Measurements from ENCODE around the gene MAN1C1. TPM values are rescaled to one million over a fixed set of nuclear protein-coding genes. Genes with fewer than 3 reads are reported as not detected.

MAN1C1 gene
- total and polyA plus RNA-seq, 8 donors = 4.3 to 33.9 (median 6.1) TPM

GRCh38 chr1:25799935-25800702 is 183.5 kb downstream of the MAN1C1 start, which contains the start of gene SELENON:
SELENON (plus strand) TSS chr1:25800193; CDS start chr1:25800231, 38 bp downstream.
- Histone ChIP-seq H3K36me3 (peaks cover 0 to 4% (median 2%) of the 10 kb centered on the region in 4 donors), H3K4me1 (peaks cover 45 to 89% (median 63%) of the 10 kb centered on the region in 4 donors), H3K9me3 (no peaks in the 10 kb centered on the region), H3K27ac (peak within 1 kb of the TSS; percentile 75 to 92 (median 86)), H3K4me3 (peak within 1 kb of the TSS; percentile 60 to 72 (median 67)), H3K27me3 (no peaks in the 10 kb centered on the region)
- intact Hi-C loops (cut with DNase I; ENCODE audit: low total_unique reads) = no loop called here
- peak; percentile 60 to 85 for DNase-seq
- TF ChIP-seq POLR2AphosphoS5 (IDR thresholded peaks at IDR 0.05) = peak in 1 of 3 donors; percentile 33
- no peak for TF ChIP-seq EP300 (IDR thresholded peaks at IDR 0.05)
- WGBS, 5 donors = 0 to 3% (median 1%) methylated on average over 17 to 80 of the region's 91 CpGs

GRCh38 chr1:25800703-25801377 is 184.2 kb downstream of the MAN1C1 start:
- peak overlapping the region; percentile 71 to 92 (median 80) for H3K27ac ChIP-seq
- peaks cover 51 to 91% (median 68%) of the 10 kb centered on the region in 4 donors for H3K4me1 ChIP-seq
- no peaks in the 10 kb centered on the region for H3K9me3 ChIP-seq
- H3K27me3 ChIP-seq = no peaks in the 10 kb centered on the region
- intact Hi-C loops (cut with DNase I; ENCODE audit: low total_unique reads) = no loop called here
- H3K36me3 ChIP-seq = peaks cover 0 to 11% (median 9%) of the 10 kb centered on the region in 4 donors
- TF ChIP-seq POLR2A (IDR thresholded peaks at IDR 0.05) (no peak), CTCF (IDR thresholded peaks at IDR 0.05) (no peak), POLR2AphosphoS5 (IDR thresholded peaks at IDR 0.05) (no peak), EP300 (IDR thresholded peaks at IDR 0.05) (no peak)
- H3K4me3 ChIP-seq = peak overlapping the region; percentile 60 to 72 (median 67)
- WGBS, 5 donors = 47 to 56% (median 53%) methylated on average over 15 of the region's 15 CpGs
- peak in 1 of 2 donors; percentile 51 for DNase-seq

- intact Hi-C loops (cut with DNase I; ENCODE audit: low total_unique reads) = no loop called here
- peaks cover 11 to 32% (median 26%) of the 10 kb centered on the region in 4 donors for H3K36me3 ChIP-seq
- no peak for DNase-seq
- H3K4me1 ChIP-seq = peaks cover 46 to 94% (median 76%) of the 10 kb centered on the region in 4 donors
- no peak overlapping the region for H3K4me3 ChIP-seq
- no peaks in the 10 kb centered on the region for H3K27me3 ChIP-seq
- TF ChIP-seq CTCF (IDR thresholded peaks at IDR 0.05) = no peak
- TF ChIP-seq POLR2AphosphoS5 (IDR thresholded peaks at IDR 0.05) = no peak
- no peak for TF ChIP-seq POLR2A (IDR thresholded peaks at IDR 0.05)
- peak overlapping the region in 2 of 5 donors; percentile 8 for H3K27ac ChIP-seq
- WGBS, 5 donors = 54 to 72% (median 62%) methylated on average over 6 of the region's 6 CpGs
- H3K9me3 ChIP-seq = no peaks in the 10 kb centered on the region
Measured at GRCh38 chr1:25802915-25803314, 186.3 kb downstream of the MAN1C1 start.

GRCh38 chr1:25803368-25803767 is 186.8 kb downstream of the MAN1C1 start:
- H3K36me3 ChIP-seq = peaks cover 13 to 36% (median 29%) of the 10 kb centered on the region in 4 donors

More at GRCh38 chr1:25803368-25803767, 186.8 kb downstream of the MAN1C1 start:
- peaks cover 43 to 92% (median 77%) of the 10 kb centered on the region in 4 donors for H3K4me1 ChIP-seq
- H3K4me3 ChIP-seq = no peak overlapping the region
- WGBS, 5 donors = 87 to 100% (median 94%) methylated on average over 1 of the region's 1 CpG
- TF ChIP-seq POLR2AphosphoS5 (IDR thresholded peaks at IDR 0.05) = no peak
- no peak for TF ChIP-seq EP300 (IDR thresholded peaks at IDR 0.05)
- TF ChIP-seq CTCF (IDR thresholded peaks at IDR 0.05) = no peak
- no peak for TF ChIP-seq POLR2A (IDR thresholded peaks at IDR 0.05)
- H3K9me3 ChIP-seq = no peaks in the 10 kb centered on the region
- no peaks in the 10 kb centered on the region for H3K27me3 ChIP-seq
- intact Hi-C loops (cut with DNase I; ENCODE audit: low total_unique reads) = no loop called here
- peak overlapping the region in 1 of 5 donors; percentile 78 for H3K27ac ChIP-seq
- DNase-seq = no peak
